K562 (cell line): ENCODE results near the gene TMEM207. TPM values are rescaled to one million over a fixed set of nuclear protein-coding genes. Genes with fewer than 3 reads are reported as not detected.

Experiments used
- ATAC-seq: fragments of 200-7000 bp; cut with Tn5 transposase; 3 replicates; pipeline ENCODE4 v1.9.1; 2020; ENCODE audit warnings: moderate library complexity
- BruUV-seq: library from RNA; stranded (reverse); fragments of 400-500 nt; replicated peaks from 2 replicates; lab custom pipeline; 2021; lab: Mats Ljungman, UMichigan
- CTCF ChIA-PET: fragments of 300-600 bp; formaldehyde crosslinking; extraction: SDS; loops from one replicate; lab custom pipeline; 2021; ENCODE audit warnings: low intra/inter-chr PET ratio; lab: Yijun Ruan, JAX
- POLR2A ChIA-PET: fragments of 300-600, 350-650 bp; sonication (Branson Sonifier 250); formaldehyde crosslinking; extraction: SDS; loops from one replicate; lab custom pipeline; 2021; ENCODE audit warnings: antibody characterized with exemption, inconsistent platforms; lab: Yijun Ruan, JAX
- DNase-seq, 4 experiments: peaks; one replicate each; pipeline versions ENCODE4 v3.0.0 to v3.0.0-alpha.2; 2011 to 2018; ENCODE audit warnings: low spot score in 3 of 4, mixed read lengths in 3 of 4; ENCODE audit errors: extremely low read depth in 1 of 4
- FAIRE-seq: peaks from 2 replicates; lab custom pipeline; 2011; peaks lifted over from hg19 to GRCh38; lab: Jason Lieb, UNC
- H2AFZ ChIP-seq: 2 replicates; pipeline ENCODE4 v1.6.0; 2011; ENCODE audit warnings: low read depth, low read length, control low read depth, inconsistent platforms
- H3K27ac ChIP-seq: fragments of 200-600 bp; 3 replicates; pipeline ENCODE4 v1.8.0; 2011; ENCODE audit warnings: low read depth, mild to moderate bottlenecking, control low read depth, inconsistent platforms, low read length, moderate library complexity, mixed read lengths; ENCODE audit errors: extremely low read depth
- H3K27me3 ChIP-seq, 2 experiments: fragments of 300-600 bp in 1 of 2; 2 replicates in 1 of 2; 3 replicates in 1 of 2; pipeline versions ENCODE4 v1.6.0 to v1.8.0; 2011; ENCODE audit warnings: inconsistent platforms in 2 of 2, low read length in 2 of 2, mild to moderate bottlenecking in 1 of 2, mixed read lengths in 1 of 2, moderate library complexity in 1 of 2; ENCODE audit not compliant: control insufficient read depth in 2 of 2, insufficient read depth in 2 of 2
- H3K36me3 ChIP-seq: fragments of 300-600 bp; 3 replicates; pipeline ENCODE4 v1.8.0; 2011; ENCODE audit warnings: mild to moderate bottlenecking, low read length, inconsistent platforms; ENCODE audit not compliant: control insufficient read depth, insufficient read depth
- H3K4me1 ChIP-seq, 2 experiments: fragments of 200-600 bp in 1 of 2; replicated peaks in 1 of 2; 2 replicates in 1 of 2; 3 replicates in 1 of 2; pipeline versions ENCODE4 v1.5.1 to v1.8.0; 2011; ENCODE audit warnings: inconsistent platforms in 2 of 2, low read length in 2 of 2, mild to moderate bottlenecking in 1 of 2, mixed read lengths in 1 of 2, moderate library complexity in 1 of 2; ENCODE audit not compliant: control insufficient read depth in 2 of 2, insufficient read depth in 2 of 2
- H3K4me2 ChIP-seq: 2 replicates; pipeline ENCODE4 v1.6.1; 2011; ENCODE audit warnings: low read length, control low read depth, inconsistent platforms, mixed read lengths; ENCODE audit not compliant: insufficient read depth
- H3K4me3 ChIP-seq: fragments of 200-600 bp; sonication (generic), shearing (Covaris generic); 2 replicates; pipeline ENCODE4 v1.5.1; 2016; ENCODE audit warnings: control low read depth, inconsistent platforms
- H3K79me2 ChIP-seq: fragments of 200-600 bp; 3 replicates; pipeline ENCODE4 v1.8.0; 2011; ENCODE audit warnings: low read length, inconsistent platforms; ENCODE audit not compliant: control insufficient read depth, insufficient read depth
- H3K9ac ChIP-seq, 2 experiments: 2 replicates each; pipeline versions ENCODE4 v1.6.0 to v1.6.1; 2011; ENCODE audit warnings: low read depth in 2 of 2, low read length in 2 of 2, control low read depth in 1 of 2, inconsistent platforms in 1 of 2, mild to moderate bottlenecking in 1 of 2, mixed read lengths in 1 of 2; ENCODE audit not compliant: insufficient read depth in 1 of 2
- H3K9me1 ChIP-seq: one replicate; pipeline ENCODE4 v1.6.0; 2011; ENCODE audit warnings: inconsistent platforms, mild to moderate bottlenecking, low read length, moderate library complexity; ENCODE audit not compliant: control insufficient read depth, insufficient read depth
- H3K9me3 ChIP-seq: replicated peaks from 2 replicates; pipeline ENCODE4 v1.5.1; 2011; ENCODE audit warnings: low read depth, low read length, inconsistent platforms; ENCODE audit not compliant: control insufficient read depth, insufficient read depth
- H4K20me1 ChIP-seq: replicated peaks from 2 replicates; pipeline ENCODE4 v1.6.1; 2011; ENCODE audit warnings: low read length, inconsistent platforms, mixed read lengths; ENCODE audit not compliant: control insufficient read depth, insufficient read depth
- CEBPG ChIP-seq, 3 experiments: fragments of 200-800 bp in 1 of 3; sonication (Bioruptor generic) in 1 of 3; sonication (generic) in 1 of 3; formaldehyde crosslinking in 1 of 3; IDR thresholded peaks in 2 of 3; conservative IDR thresholded peaks in 1 of 3; 2 replicates each; pipeline versions ENCODE4 v1.6.1 to v1.8.0; 2016 to 2022; ENCODE audit warnings: missing compliant biosample characterization in 2 of 3, missing genetic modification characterization in 2 of 3, mild to moderate bottlenecking in 1 of 3, missing genetic modification reagents in 1 of 3
- EHMT2 ChIP-seq: fragments of 450-650 bp; IDR thresholded peaks from 2 replicates; pipeline ENCODE4 v1.6.1; 2018; ENCODE audit warnings: antibody characterized with exemption
- ESRRA ChIP-seq: fragments of 450-650 bp; IDR thresholded peaks from 2 replicates; pipeline ENCODE4 v1.6.1; 2014; ENCODE audit warnings: low read depth, mild to moderate bottlenecking, moderate library complexity, borderline replicate concordance
- KAT7 ChIP-seq: sonication (generic); formaldehyde crosslinking; IDR thresholded peaks from 2 replicates; pipeline ENCODE4 v1.8.0; 2022; ENCODE audit warnings: missing genetic modification reagents, mild to moderate bottlenecking, borderline replicate concordance
- ZNF280A ChIP-seq: fragments of 450-650 bp; IDR thresholded peaks from 2 replicates; pipeline ENCODE4 v1.6.1; 2018; ENCODE audit warnings: mild to moderate bottlenecking, low read depth; ENCODE audit not compliant: partially characterized antibody
- WGBS: fragments of 100-300 bp; shearing (Covaris generic); methylation state at CpG from one replicate; pipeline ENCODE4 v1.1.6; 2016; ENCODE audit warnings: low coverage, mixed read lengths; ENCODE audit not compliant: insufficient coverage; ENCODE audit errors: missing lambda C conversion rate; 5-methylcytosine and 5-hydroxymethylcytosine counted together
- in situ Hi-C: fragments of 300-500 bp; cut with MboI; formaldehyde crosslinking; loops from 4 replicates; pipeline ENCODE4 v1.15.0; 2018; ENCODE audit warnings: inconsistent platforms, mixed read lengths
- intact Hi-C: fragments of 100-400 bp; cut with micrococcal nuclease; formaldehyde crosslinking; loops from 2 replicates; pipeline ENCODE4 v1.14.2; 2022
- polyA plus RNA-seq, 8 experiments: library from polyadenylated mRNA; depleted of rRNA in 4 of 8; stranded (reverse) in 5 of 8; unstranded in 3 of 8; fragments of >200 nt; fragmentation: Nextera tagmentation in 2 of 8; fragmentation: Illumina TruSeq in 1 of 8; extraction: Ambion mirVana in 2 of 8; extraction: Trizol in 1 of 8; gene quantifications; 2 replicates each; pipeline versions ENCODE4 v1.2.1 to v1.2.3, GENCODE V29; 2011 to 2014; ENCODE audit warnings: inconsistent platforms in 1 of 8, missing spikeins in 1 of 8
- total RNA-seq, 7 experiments: library from RNA; depleted of rRNA in 6 of 7; stranded (reverse); fragments of >200 nt in 6 of 7; fragmentation: Illumina TruSeq in 2 of 7; extraction: Trizol in 2 of 7; gene quantifications; 2 replicates each; pipeline versions ENCODE4 v1.2.1 to v1.2.3, GENCODE V29; 2011 to 2021; ENCODE audit warnings: low replicate concordance in 1 of 7

Gene TMEM207
- total and polyA plus RNA-seq, 9 of the 15 experiments (the other 6 are each of a cell fraction or from before 2014, with no cell fraction given) = 0.04 to 0.10 (median 0.04) TPM; not detected in 4

- Histone ChIP-seq H4K20me1 (no peaks in the 10 kb centered on the region), H3K4me3 (no peak overlapping the region), H3K36me3 (no peaks in the 10 kb centered on the region), H3K9me3 (no peaks in the 10 kb centered on the region), H3K9me1 (no peaks in the 10 kb centered on the region)
- CTCF ChIA-PET = no interaction called here
- no TSS peak for BruUV-seq
- WGBS = 2% methylated on average over 4 of the region's 4 CpGs
- intact Hi-C loops = no loop called here
- TF ChIP-seq ESRRA = no peak
- TF ChIP-seq, all 486 proteins: peak for 0
- POLR2A ChIA-PET = no interaction called here
- no peak for FAIRE-seq
- ATAC-seq = no peak
- Histone ChIP-seq H3K4me1 (no peaks in the 10 kb centered on the region), H2AFZ (no peak overlapping the region), H3K27me3 (no peaks in the 10 kb centered on the region), H3K27ac (no peak overlapping the region), H3K9ac (no peak overlapping the region), H3K4me2 (no peak overlapping the region), H3K79me2 (no peaks in the 10 kb centered on the region)
- no peak for DNase-seq
- in situ Hi-C loops = no loop called here
Measured at GRCh38 chr3:190491533-190492054, 41.9 kb upstream of the TMEM207 start.

GRCh38 chr3:190486908-190487607, 37.4 kb upstream of the TMEM207 start:
- no peaks in the 10 kb centered on the region for H3K9me3 ChIP-seq
- intact Hi-C loops = no loop called here
- DNase-seq (no peak), ATAC-seq (no peak), FAIRE-seq (no peak)
- H3K4me1 ChIP-seq = no peaks in the 10 kb centered on the region
- POLR2A ChIA-PET = no interaction called here
- no peak overlapping the region for H3K27ac ChIP-seq
- H3K9ac ChIP-seq = no peak overlapping the region
- WGBS = 0% methylated on average over 4 of the region's 4 CpGs
- H2AFZ ChIP-seq = no peak overlapping the region
- H3K27me3 ChIP-seq = no peaks in the 10 kb centered on the region
- CTCF ChIA-PET = no interaction called here
- H3K79me2 ChIP-seq = no peaks in the 10 kb centered on the region
- in situ Hi-C loops = no loop called here
- BruUV-seq = no TSS peak
- no peaks in the 10 kb centered on the region for H4K20me1 ChIP-seq
- H3K4me2 ChIP-seq = no peak overlapping the region
- H3K4me3 ChIP-seq = no peak overlapping the region
- H3K36me3 ChIP-seq = no peaks in the 10 kb centered on the region
- no peak for TF ChIP-seq CEBPG (CRISPR knock-in tag; IDR thresholded peaks at IDR 0.05)
- peak in 1 of 2 experiments; percentile 51; a peak in 1 of 4 replicates for TF ChIP-seq CEBPG (tag; conservative IDR thresholded peaks at IDR 0.05 in 1 of 2, IDR thresholded peaks at IDR 0.05 in 1 of 2)
- no peak for TF ChIP-seq EHMT2
- no peak for TF ChIP-seq KAT7 (CRISPR knock-in tag)
- TF ChIP-seq ZNF280A = no peak
- no peaks in the 10 kb centered on the region for H3K9me1 ChIP-seq
